Measurements from ENCODE around the gene ZC3H12C.

DNA sequence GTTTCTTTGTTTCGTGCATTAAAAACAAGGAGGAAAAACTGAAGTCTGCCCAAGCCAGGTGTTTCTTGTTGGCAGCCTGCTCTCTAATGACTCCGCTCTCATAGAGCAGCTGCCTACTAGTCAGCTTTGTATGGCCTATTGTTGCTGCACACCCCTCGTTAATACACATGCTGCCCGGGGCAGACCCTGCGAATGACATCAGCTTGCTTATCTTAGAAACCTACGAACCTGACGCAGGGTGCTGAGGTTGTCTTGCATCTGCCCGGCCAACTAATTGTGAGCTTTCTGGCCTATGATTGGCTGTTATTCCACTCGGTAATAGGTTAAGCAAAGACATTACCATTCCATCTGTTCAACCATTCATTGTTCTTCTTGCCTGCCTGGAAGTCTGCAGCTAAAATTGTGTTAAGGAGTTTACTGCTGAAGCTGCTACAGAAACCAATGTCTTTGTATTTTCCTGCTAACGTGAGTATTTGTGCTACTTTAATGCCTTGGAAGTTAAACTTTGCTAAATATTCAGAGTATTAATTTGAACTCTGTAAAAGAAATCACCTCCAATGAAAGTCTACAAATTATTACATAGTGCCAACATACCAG, 37.5 kb downstream of the ZC3H12C start:
- TF ChIP-seq CTCF (IDR thresholded peaks at IDR 0.05) (no peak), POLR2A (IDR thresholded peaks at IDR 0.05) (no peak)
